Testis (tissue), 2 donors: ENCODE data around the gene PRM3.

ENCODE experiments used
- CTCF ChIP-seq, 3 experiments: fragments of 450-650 bp in 2 of 3; fragments of 200-600 bp in 1 of 3; sonication (generic) in 1 of 3; IDR thresholded peaks; one replicate each; pipeline ENCODE4 v1.5.1; 2016 to 2019; ENCODE audit warnings: antibody characterized with exemption in 3 of 3, mild to moderate bottlenecking in 2 of 3, moderate library complexity in 1 of 3
- POLR2A ChIP-seq: fragments of 450-650 bp; IDR thresholded peaks from one replicate; pipeline ENCODE4 v1.6.1; 2017; ENCODE audit warnings: antibody characterized with exemption, mild to moderate bottlenecking, moderate library complexity

GRCh38 chr16:11297492-11298142 is 24.2 kb upstream of the PRM3 start:
- TF ChIP-seq CTCF (IDR thresholded peaks at IDR 0.05) (no peak), POLR2A (no peak)
